GM13977 (cell line): ENCODE measurements around the gene NOD1.
"Not testable (repeated sequence)": the region's sequence is repeated elsewhere in the genome, so short reads cannot be mapped to it uniquely, and the experiment has no call there.

Experiments
- DNase-seq: peaks from one replicate; pipeline ENCODE4 v3.0.0; 2012; ENCODE audit warnings: low spot score
- CTCF ChIP-seq: IDR thresholded peaks from 2 replicates; pipeline ENCODE4 v1.5.1; 2012; ENCODE audit warnings: mild to moderate bottlenecking, control low read depth; ENCODE audit not compliant: insufficient read depth; ENCODE audit errors: extremely low read depth, missing control alignments
- in situ Hi-C: fragments of 300-500 bp; cut with MboI; formaldehyde crosslinking; loops from one replicate; pipeline ENCODE4 v1.12.0; 2022; ENCODE audit warnings: low sequenced_read_pairs, low pct_unique_long_range_greater_than_20kb, mixed read lengths, inconsistent platforms; ENCODE audit not compliant: unreplicated experiment

Gene NOD1

GRCh38 chr7:30485667-30486066 is 7.1 kb upstream of the NOD1 start:
- no peak for TF ChIP-seq CTCF
- in situ Hi-C loops = no loop called here
- DNase-seq = no peak

DNA sequence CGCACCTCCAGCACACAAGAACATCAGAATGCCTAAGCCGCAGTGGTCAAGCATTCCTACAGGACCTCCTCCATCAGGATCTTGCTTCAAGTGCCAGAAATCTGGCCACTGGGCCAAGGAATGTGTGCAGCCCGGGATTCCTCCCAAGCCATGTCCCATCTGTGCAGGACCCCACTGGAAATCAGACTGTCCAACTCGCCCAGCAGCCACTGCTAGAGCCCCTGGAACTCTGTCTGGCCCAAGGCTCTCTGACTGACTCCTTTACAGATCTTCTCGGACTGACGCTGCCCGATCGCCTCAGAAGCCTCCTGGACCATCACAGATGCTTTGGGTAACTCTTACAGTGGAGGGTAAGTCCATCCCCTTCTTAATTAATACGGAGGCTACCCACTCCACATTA is 2.8 kb upstream of the NOD1 start:
- DNase-seq, in situ Hi-C loops: not testable (repeated sequence)

- in situ Hi-C loops = no loop called here
- no peak for TF ChIP-seq CTCF
- no peak for DNase-seq
These were observed 877 bp upstream of the NOD1 start for GRCh38 chr7:30479202-30480120.

- in situ Hi-C loops = no loop called here
- no peak for DNase-seq
- no peak for TF ChIP-seq CTCF
These were observed 2.0 kb downstream of the NOD1 start for GRCh38 chr7:30476459-30477145.

DNA sequence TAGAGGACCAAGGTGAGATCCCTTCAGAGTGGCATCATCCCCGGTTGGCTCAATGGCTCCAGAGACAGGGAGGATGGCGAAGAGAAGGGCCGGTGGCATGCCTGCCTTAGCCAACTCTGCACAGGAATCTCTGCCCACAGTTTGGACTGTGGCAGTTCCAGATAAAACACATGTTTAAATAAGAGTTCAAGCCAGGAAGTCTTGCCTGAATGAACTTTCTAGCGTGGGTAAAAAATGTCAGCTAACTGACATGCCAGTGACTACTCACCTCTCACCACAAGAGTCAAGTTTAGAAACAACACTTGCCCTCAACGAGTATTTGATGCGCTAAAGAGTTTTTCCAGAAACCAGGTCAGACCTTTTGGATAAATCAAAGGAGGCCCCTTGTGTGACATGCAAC is 3.0 kb downstream of the NOD1 start:
- TF ChIP-seq CTCF = no peak
- in situ Hi-C loops = no loop called here
- no peak for DNase-seq

GRCh38 chr7:30474893-30475292 is 3.7 kb downstream of the NOD1 start:
- in situ Hi-C loops = no loop called here
- DNase-seq = no peak
- TF ChIP-seq CTCF = no peak

DNA sequence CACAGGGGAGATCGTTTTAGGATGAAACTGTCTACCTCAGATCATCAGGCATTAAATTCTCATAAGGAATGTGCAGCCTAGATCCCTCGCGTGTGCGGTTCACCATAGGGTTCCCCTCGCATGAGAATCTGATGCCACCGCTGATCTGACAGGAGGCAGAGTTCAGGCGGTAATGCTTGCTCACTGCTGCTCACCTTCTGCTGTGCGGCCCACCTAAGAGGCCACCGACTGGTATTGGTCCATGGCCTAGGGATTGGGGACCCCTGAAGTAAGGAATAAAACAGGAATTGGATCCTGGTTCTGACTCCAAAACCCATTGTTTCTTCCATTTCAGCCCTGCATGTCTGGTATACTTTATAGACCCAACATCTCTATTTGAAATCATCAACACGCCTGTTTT is 4.1 kb downstream of the NOD1 start:
- in situ Hi-C loops = no loop called here
- no peak for TF ChIP-seq CTCF

More for the DNA sequence above, 4.1 kb downstream of the NOD1 start:
- no peak for DNase-seq
